Activated naive CD4-positive, alpha-beta T cell treated with anti-CD3 and anti-CD28 coated beads, Interleukin-2, amount 50 U/mL, for 24 hours (primary cell): ENCODE results near the gene MAPK1.
A peak's percentile ranks its signal among the peaks of the same experiment; 100 is the strongest.
"Not testable (repeated sequence)": the region's sequence is repeated elsewhere in the genome, so short reads cannot be mapped to it uniquely, and the experiment has no call there.

Experiments used
- H3K27ac Mint-ChIP-seq: one replicate; pipeline ENCODE4 v1.8.0; 2021; ENCODE audit warnings: mild to moderate bottlenecking, mixed read lengths
- H3K27me3 Mint-ChIP-seq: one replicate; pipeline ENCODE4 v1.8.0; 2021; ENCODE audit warnings: mixed read lengths
- H3K36me3 Mint-ChIP-seq: one replicate; pipeline ENCODE4 v1.8.0; 2021; ENCODE audit warnings: mixed read lengths
- H3K4me1 Mint-ChIP-seq: one replicate; pipeline ENCODE4 v1.8.0; 2021; ENCODE audit warnings: mixed read lengths
- H3K4me3 Mint-ChIP-seq: one replicate; pipeline ENCODE4 v1.8.0; 2021; ENCODE audit warnings: mild to moderate bottlenecking, mixed read lengths
- H3K9me3 Mint-ChIP-seq: one replicate; pipeline ENCODE4 v1.8.0; 2021; ENCODE audit warnings: mixed read lengths

Gene MAPK1

DNA sequence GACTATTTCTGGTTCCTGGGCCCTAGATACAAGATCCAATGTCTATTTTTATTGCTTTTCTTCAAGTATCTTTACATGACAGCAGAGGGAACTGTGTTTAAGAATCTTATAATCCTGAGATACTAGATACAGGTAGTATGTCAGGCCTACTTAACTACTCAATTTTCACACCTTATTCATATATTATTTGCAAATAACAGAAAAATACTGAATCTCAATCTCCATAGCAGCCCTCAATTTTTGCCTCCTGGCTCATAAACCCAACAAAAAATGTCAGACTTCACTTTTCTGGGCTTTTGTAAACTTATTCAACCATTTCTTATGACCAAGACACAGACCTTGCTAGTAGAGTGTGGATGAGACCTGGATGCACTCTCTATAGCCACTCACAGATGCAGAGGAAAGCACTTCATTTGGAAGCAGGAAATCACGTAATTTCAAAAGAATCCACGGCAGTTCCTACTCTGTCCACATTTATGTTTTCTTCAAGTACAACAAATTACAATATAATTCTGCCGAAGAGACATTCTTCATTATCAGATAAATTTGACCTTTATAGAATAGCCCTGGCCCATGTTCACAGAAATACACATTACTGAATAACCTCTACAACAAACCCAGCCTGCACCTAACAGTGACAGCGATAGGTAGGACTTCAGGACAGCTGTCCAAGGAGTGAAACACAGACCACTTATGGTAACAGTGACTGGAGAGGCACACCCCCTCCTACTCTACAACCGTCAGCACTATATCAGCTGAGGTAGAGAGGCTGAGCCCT lies 69.8 kb downstream of the MAPK1 start:
- H3K9me3 Mint-ChIP-seq, result no peaks in the 10 kb centered on the region
- H3K4me3 Mint-ChIP-seq, result no peak overlapping the region
- peaks cover 15% of the 10 kb centered on the region for H3K36me3 Mint-ChIP-seq
- H3K27ac Mint-ChIP-seq, result peak overlapping the region; percentile 35
- peaks cover 4% of the 10 kb centered on the region for H3K4me1 Mint-ChIP-seq
- no peaks in the 10 kb centered on the region for H3K27me3 Mint-ChIP-seq

DNA sequence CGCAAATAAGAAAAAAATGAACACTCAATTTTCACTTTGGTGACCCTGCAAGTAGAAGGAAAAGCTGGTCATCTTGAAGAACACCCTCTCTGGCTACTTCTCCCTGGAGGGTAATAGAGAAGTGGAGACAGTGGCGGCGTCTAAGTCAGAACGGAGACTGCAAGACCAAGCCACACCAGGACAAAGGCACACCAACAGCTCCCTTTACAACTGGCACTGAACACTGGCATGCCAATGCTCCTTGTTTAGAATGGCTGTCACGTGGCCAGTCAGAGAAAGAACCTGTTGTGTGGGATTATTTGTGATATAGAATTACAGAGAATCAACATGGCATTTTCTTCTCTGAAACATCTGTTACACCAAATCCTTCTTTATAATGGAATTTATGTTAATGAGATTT lies 70.6 kb downstream of the MAPK1 start:
- Mint-ChIP-seq H3K9me3 (no peaks in the 10 kb centered on the region), H3K36me3 (peaks cover 13% of the 10 kb centered on the region), H3K4me3 (no peak overlapping the region), H3K27me3 (no peaks in the 10 kb centered on the region), H3K27ac (no peak overlapping the region), H3K4me1 (peaks cover 8% of the 10 kb centered on the region)

DNA sequence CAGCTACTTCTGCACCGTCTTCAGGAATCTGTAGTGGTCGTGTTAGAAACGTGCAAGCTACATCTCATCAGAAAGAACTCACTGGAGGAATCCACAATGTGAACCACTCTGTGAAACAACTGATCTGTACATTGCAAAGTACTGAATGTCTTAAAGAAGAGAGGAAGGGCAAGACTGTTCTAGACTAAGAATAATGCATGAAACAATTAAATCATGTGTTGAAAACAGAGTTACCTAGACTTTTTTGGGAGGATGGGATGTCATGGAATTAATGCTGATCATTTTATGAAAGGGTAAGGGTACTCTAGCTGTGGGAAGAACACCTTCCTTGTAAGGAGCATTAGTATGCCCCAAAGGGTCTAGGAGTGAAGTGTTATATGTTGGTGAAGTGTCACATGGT lies 71.2 kb downstream of the MAPK1 start:
- peaks cover 10% of the 10 kb centered on the region for H3K36me3 Mint-ChIP-seq
- H3K4me3 Mint-ChIP-seq, result no peak overlapping the region
- H3K4me1 Mint-ChIP-seq, result peaks cover 15% of the 10 kb centered on the region
- H3K27ac Mint-ChIP-seq, result peak overlapping the region; percentile 86
- H3K27me3 Mint-ChIP-seq, result no peaks in the 10 kb centered on the region
- H3K9me3 Mint-ChIP-seq, result no peaks in the 10 kb centered on the region

GRCh38 chr22:21793716-21794115 lies 73.7 kb downstream of the MAPK1 start:
- peaks cover 17% of the 10 kb centered on the region for H3K4me1 Mint-ChIP-seq
- not testable (repeated sequence) for H3K27me3 Mint-ChIP-seq, H3K9me3 Mint-ChIP-seq, H3K4me3 Mint-ChIP-seq, H3K36me3 Mint-ChIP-seq, H3K27ac Mint-ChIP-seq

DNA sequence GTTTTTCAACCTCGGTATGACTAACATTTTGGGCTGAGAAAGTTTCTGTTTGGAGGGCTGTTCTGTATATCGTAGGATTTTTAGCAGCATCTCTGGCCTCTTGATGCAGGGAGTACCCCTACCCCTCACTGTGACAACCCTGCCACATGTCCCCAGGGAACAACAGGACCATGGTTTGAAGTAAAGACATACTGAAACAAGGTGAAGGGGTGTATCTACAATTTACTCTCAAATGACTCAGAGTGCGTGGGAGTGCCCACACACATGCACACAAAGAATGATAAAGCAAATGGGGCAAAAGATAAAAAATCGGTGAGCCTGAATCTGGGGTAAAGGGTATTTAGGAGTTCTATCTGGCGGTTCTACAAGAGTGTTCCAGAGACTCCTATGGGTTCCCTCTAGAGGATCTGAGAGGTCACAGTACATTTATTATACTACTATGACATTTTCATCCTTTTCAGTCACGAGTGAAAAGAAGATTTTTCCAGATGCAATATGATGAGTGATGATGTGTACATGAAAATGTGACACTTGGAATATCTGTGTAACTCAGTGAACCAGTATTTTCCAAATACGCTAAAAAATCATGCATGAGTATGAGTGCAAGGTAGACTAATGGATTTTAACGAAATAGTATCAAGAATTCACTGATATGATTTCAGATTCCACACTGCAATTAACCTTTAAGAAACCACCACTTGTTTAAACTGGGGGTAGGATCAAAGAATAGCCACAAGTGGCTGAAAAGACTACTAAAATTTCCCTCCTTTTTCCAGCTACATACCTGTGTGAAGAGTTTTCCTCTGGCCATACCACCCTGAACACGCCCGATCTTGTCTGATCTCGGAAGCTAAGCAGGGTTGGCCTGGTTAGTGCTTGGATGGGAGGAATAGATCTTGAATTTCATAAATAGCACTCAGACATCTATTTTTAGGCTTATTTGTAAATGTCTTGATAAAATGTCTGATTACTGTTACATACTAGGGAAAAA lies 75.5 kb downstream of the MAPK1 start:
- Mint-ChIP-seq H3K4me3 (peak overlapping the region; percentile 12), H3K27me3 (no peaks in the 10 kb centered on the region), H3K27ac (peak overlapping the region; percentile 44)

GRCh38 chr22:21790849-21791610 lies 76.4 kb downstream of the MAPK1 start:
- not testable (repeated sequence) for H3K27me3 Mint-ChIP-seq, H3K4me3 Mint-ChIP-seq, H3K9me3 Mint-ChIP-seq
- Mint-ChIP-seq H3K36me3 (peaks cover 13% of the 10 kb centered on the region), H3K27ac (peak overlapping the region; percentile 44), H3K4me1 (peaks cover 13% of the 10 kb centered on the region)

More for the DNA sequence above, 75.5 kb downstream of the MAPK1 start:
- Mint-ChIP-seq H3K36me3 (peaks cover 12% of the 10 kb centered on the region), H3K9me3 (no peaks in the 10 kb centered on the region), H3K4me1 (peaks cover 17% of the 10 kb centered on the region)

GRCh38 chr22:21790359-21790758 lies 77.1 kb downstream of the MAPK1 start:
- Mint-ChIP-seq H3K27me3 (no peaks in the 10 kb centered on the region), H3K36me3 (peaks cover 14% of the 10 kb centered on the region), H3K9me3 (no peaks in the 10 kb centered on the region), H3K27ac (no peak overlapping the region), H3K4me3 (no peak overlapping the region), H3K4me1 (peaks cover 13% of the 10 kb centered on the region)

GRCh38 chr22:21787565-21787964 lies 79.9 kb downstream of the MAPK1 start:
- Mint-ChIP-seq H3K4me1 (peaks cover 13% of the 10 kb centered on the region), H3K27ac (peak overlapping the region; percentile 23), H3K36me3 (peaks cover 21% of the 10 kb centered on the region)
- not testable (repeated sequence) for H3K27me3 Mint-ChIP-seq, H3K4me3 Mint-ChIP-seq, H3K9me3 Mint-ChIP-seq

DNA sequence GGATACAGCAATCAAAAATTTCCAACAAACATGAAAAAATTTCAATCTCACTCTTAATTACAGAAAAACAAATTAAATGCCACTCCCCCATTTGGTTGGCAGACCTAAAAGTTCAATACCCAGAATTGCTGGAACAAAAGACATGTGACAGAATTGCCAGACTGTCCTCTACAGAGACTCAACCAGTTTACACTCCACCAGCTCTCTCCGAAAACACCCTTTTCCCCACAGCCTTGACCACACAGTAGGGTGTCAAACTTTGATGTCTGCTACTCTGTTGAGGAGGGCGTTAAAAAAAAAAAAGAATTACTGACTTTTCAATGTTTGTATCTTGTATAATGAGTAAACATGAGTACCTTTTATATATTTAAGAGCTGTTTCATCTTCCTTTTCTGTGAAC lies 87.2 kb downstream of the MAPK1 start:
- Mint-ChIP-seq H3K9me3 (no peaks in the 10 kb centered on the region), H3K4me1 (peaks cover 6% of the 10 kb centered on the region), H3K36me3 (peaks cover 15% of the 10 kb centered on the region), H3K27ac (no peak overlapping the region), H3K27me3 (no peaks in the 10 kb centered on the region), H3K4me3 (no peak overlapping the region)

DNA sequence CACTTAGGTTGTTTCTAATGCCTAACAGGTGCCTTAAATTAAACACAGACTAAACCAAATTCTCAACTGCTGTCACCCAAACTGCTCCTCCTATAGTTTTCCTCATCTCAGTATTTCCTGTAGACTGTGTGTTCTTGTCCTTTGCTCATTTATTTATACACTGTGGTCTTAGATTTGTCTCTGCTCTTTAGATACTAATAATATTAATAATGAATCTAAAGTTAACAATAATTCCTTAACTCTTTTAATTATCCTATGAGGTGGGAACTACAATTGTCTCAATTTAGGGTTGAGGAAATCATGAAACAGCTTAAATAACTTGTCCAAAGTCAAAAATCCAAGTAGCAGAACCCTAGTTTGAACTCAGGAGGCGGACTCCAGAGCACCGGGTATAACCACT lies 88.0 kb downstream of the MAPK1 start:
- Mint-ChIP-seq H3K4me3 (no peak overlapping the region), H3K9me3 (no peaks in the 10 kb centered on the region), H3K4me1 (peaks cover 6% of the 10 kb centered on the region), H3K27ac (no peak overlapping the region), H3K27me3 (no peaks in the 10 kb centered on the region), H3K36me3 (peaks cover 10% of the 10 kb centered on the region)

DNA sequence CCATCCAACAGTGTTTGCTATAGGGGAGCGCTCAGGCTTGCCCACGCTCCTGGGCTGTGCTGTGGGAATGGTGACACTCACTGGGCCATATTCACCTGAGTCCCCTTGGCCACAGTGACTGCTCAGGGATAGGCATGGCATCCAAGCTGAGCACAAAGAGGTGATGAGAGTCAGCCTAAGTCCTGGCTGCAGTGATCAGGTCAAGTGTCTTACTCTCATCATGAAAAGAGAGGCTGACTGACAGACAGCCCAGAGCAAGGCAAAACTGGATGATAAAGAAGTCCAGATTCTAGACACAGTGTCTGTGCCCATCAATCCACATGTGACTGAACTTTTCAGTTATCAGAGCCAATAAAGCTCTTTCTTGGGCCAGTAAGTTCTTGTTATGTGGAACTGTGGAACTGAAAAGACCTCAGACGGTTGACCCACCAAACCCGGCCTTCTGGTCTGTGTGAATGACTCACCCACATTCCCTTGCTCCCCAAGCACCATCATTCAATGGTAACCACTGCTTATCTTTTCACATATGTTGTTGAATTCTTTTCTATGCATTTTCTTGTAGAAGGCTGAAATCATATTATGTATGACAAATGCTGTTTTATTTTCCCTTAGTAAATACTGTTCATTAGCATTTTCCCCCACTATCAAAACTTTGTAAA lies 88.6 kb downstream of the MAPK1 start:
- H3K4me3 Mint-ChIP-seq, result no peak overlapping the region
- H3K27ac Mint-ChIP-seq, result no peak overlapping the region
- no peaks in the 10 kb centered on the region for H3K27me3 Mint-ChIP-seq
- H3K9me3 Mint-ChIP-seq, result no peaks in the 10 kb centered on the region
- peaks cover 6% of the 10 kb centered on the region for H3K4me1 Mint-ChIP-seq
- peaks cover 8% of the 10 kb centered on the region for H3K36me3 Mint-ChIP-seq

GRCh38 chr22:21771631-21771976 lies 95.8 kb downstream of the MAPK1 start:
- Mint-ChIP-seq H3K4me3 (no peak overlapping the region), H3K27me3 (no peaks in the 10 kb centered on the region), H3K4me1 (peaks cover 23% of the 10 kb centered on the region), H3K9me3 (no peaks in the 10 kb centered on the region), H3K27ac (no peak overlapping the region), H3K36me3 (peaks cover 6% of the 10 kb centered on the region)

DNA sequence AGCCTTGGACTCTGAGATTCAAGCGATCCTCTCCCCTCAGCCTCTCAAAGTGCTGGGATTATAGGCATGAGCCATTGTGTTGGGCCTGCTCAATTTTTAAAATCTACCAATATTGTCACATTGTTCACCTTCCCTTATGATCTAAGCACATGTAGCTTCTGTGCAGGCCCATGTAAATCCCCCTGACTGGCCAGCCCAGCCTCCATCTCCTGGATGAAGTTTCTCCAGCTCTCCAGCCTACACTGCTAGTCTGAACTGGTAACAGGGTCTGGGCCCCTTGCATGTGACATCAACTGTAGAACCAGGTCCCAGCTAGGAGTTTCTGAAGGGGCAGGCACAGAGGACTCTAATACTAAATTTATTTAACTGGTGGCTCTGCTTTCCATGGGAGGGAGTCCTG lies 99.0 kb downstream of the MAPK1 start:
- Mint-ChIP-seq H3K9me3 (no peaks in the 10 kb centered on the region), H3K27ac (no peak overlapping the region), H3K36me3 (peaks cover 12% of the 10 kb centered on the region), H3K4me1 (peaks cover 34% of the 10 kb centered on the region), H3K4me3 (peak overlapping the region; percentile 15), H3K27me3 (no peaks in the 10 kb centered on the region)

- Mint-ChIP-seq H3K4me1 (peaks cover 38% of the 10 kb centered on the region), H3K27ac (no peak overlapping the region), H3K9me3 (no peaks in the 10 kb centered on the region), H3K4me3 (no peak overlapping the region), H3K27me3 (no peaks in the 10 kb centered on the region), H3K36me3 (peaks cover 9% of the 10 kb centered on the region)
Observed at GRCh38 chr22:21766691-21767462, 100.6 kb downstream of the MAPK1 start.
